ENCODE data around the gene SCN11A. TPM values are rescaled to one million over a fixed set of nuclear protein-coding genes. Genes with fewer than 3 reads are reported as not detected.

SCN11A gene
- total and polyA plus RNA-seq, 9 of the 15 experiments (the other 6 are each of a cell fraction or from before 2014, with no cell fraction given), result 0.01 to 0.05 (median 0.04) TPM; not detected in 6

GRCh38 chr3:39021465-39022285 is 30.1 kb downstream of the SCN11A start (continued):
- TF ChIP-seq, protein P1, sequence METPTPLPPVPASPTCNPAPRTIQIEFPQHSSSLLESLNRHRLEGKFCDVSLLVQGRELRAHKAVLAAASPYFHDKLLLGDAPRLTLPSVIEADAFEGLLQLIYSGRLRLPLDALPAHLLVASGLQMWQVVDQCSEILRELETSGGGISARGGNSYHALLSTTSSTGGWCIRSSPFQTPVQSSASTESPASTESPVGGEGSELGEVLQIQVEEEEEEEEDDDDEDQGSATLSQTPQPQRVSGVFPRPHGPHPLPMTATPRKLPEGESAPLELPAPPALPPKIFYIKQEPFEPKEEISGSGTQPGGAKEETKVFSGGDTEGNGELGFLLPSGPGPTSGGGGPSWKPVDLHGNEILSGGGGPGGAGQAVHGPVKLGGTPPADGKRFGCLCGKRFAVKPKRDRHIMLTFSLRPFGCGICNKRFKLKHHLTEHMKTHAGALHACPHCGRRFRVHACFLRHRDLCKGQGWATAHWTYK (CRISPR knock-in tag; IDR thresholded peaks at IDR 0.05), result no peak
- TF ChIP-seq ZNF134 (CRISPR knock-in tag; conservative IDR thresholded peaks at IDR 0.05) (no peak), MXI1 (IDR thresholded peaks at IDR 0.05; ENCODE audit: low read depth, low read length) (no peak), ZNF146 (CRISPR knock-in tag; IDR thresholded peaks at IDR 0.05; ENCODE audit: unreplicated experiment) (no peak), TAF1 (IDR thresholded peaks at IDR 0.05; ENCODE audit: control insufficient read depth, extremely low read depth, insufficient read depth, low read length, severe bottlenecking) (no peak), CBX1 (IDR thresholded peaks at IDR 0.05; ENCODE audit: low read depth) (no peak), NCOR1 (IDR thresholded peaks at IDR 0.05) (no peak), RBFOX2 (IDR thresholded peaks at IDR 0.05; ENCODE audit: low read depth, low read length) (no peak), RBBP5 (IDR thresholded peaks at IDR 0.05; ENCODE audit: borderline replicate concordance, insufficient read depth, low read length, poor library complexity, severe bottlenecking) (peak; percentile 42), HDAC1 (IDR thresholded peaks at IDR 0.05) (no peak), ZNF274 (IDR thresholded peaks at IDR 0.05; ENCODE audit: borderline replicate concordance, low read depth, low read length) (no peak), ZNF740 (CRISPR knock-in tag; IDR thresholded peaks at IDR 0.05) (no peak), ZNF740 (tag; IDR thresholded peaks at IDR 0.05) (0 out of 4 replicates have a peak, but pooled peaks of 1 of the 2 experiments have one; percentile 36), ZNF445 (CRISPR knock-in tag; IDR thresholded peaks at IDR 0.05; ENCODE audit: low read depth) (no peak), SNRNP70 (optimal IDR thresholded peaks at IDR 0.05; ENCODE audit: low read depth, low read length) (no peak), ZNF785 (CRISPR knock-in tag; IDR thresholded peaks at IDR 0.05) (no peak), MCM2 (IDR thresholded peaks at IDR 0.05; ENCODE audit: low read depth) (no peak), ZNF174 (CRISPR knock-in tag; IDR thresholded peaks at IDR 0.05) (no peak), KDM4B (IDR thresholded peaks at IDR 0.05; ENCODE audit: borderline replicate concordance in 2 of 2, low read depth in 1 of 2) (no peak), CBX5 (IDR thresholded peaks at IDR 0.05; ENCODE audit: borderline replicate concordance, low read depth) (no peak), CREM (IDR thresholded peaks at IDR 0.05; ENCODE audit: low read depth) (no peak; the same call in 1 of the 2 replicates)
- TF ChIP-seq, protein P2, sequence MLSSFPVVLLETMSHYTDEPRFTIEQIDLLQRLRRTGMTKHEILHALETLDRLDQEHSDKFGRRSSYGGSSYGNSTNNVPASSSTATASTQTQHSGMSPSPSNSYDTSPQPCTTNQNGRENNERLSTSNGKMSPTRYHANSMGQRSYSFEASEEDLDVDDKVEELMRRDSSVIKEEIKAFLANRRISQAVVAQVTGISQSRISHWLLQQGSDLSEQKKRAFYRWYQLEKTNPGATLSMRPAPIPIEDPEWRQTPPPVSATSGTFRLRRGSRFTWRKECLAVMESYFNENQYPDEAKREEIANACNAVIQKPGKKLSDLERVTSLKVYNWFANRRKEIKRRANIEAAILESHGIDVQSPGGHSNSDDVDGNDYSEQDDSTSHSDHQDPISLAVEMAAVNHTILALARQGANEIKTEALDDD (IDR thresholded peaks at IDR 0.05), result peak; percentile 96
- TF ChIP-seq, protein P3, sequence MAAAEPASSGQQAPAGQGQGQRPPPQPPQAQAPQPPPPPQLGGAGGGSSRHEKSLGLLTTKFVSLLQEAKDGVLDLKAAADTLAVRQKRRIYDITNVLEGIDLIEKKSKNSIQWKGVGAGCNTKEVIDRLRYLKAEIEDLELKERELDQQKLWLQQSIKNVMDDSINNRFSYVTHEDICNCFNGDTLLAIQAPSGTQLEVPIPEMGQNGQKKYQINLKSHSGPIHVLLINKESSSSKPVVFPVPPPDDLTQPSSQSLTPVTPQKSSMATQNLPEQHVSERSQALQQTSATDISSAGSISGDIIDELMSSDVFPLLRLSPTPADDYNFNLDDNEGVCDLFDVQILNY (CRISPR knock-in tag; IDR thresholded peaks at IDR 0.05), result no peak
- TF ChIP-seq, protein P4, sequence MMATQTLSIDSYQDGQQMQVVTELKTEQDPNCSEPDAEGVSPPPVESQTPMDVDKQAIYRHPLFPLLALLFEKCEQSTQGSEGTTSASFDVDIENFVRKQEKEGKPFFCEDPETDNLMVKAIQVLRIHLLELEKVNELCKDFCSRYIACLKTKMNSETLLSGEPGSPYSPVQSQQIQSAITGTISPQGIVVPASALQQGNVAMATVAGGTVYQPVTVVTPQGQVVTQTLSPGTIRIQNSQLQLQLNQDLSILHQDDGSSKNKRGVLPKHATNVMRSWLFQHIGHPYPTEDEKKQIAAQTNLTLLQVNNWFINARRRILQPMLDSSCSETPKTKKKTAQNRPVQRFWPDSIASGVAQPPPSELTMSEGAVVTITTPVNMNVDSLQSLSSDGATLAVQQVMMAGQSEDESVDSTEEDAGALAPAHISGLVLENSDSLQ (IDR thresholded peaks at IDR 0.05), result peak; percentile 90
